Neural progenitor cell (in vitro differentiated cells): ENCODE results near the gene DMRTC1B. TPM values are rescaled to one million over a fixed set of nuclear protein-coding genes. Genes with fewer than 3 reads are reported as not detected.
"Not testable (repeated sequence)": the region's sequence is repeated elsewhere in the genome, so short reads cannot be mapped to it uniquely, and the experiment has no call there.

Experiments
- DNase-seq: peaks from one replicate; pipeline ENCODE4 v3.0.0-alpha.2; 2016; ENCODE audit warnings: low spot score
- H2AFZ ChIP-seq: fragments of 200-600 bp; sonication (generic); replicated peaks from 2 replicates; pipeline ENCODE4 v1.6.1; 2016; ENCODE audit warnings: antibody characterized with exemption
- H3F3A ChIP-seq: fragments of 200-600 bp; sonication (generic); 2 replicates; pipeline ENCODE4 v1.6.1; 2016; ENCODE audit warnings: antibody characterized with exemption, low read depth
- H3K27ac ChIP-seq: fragments of 200-600 bp; sonication (generic); 2 replicates; pipeline ENCODE4 v1.5.1; 2016; ENCODE audit warnings: mild to moderate bottlenecking
- H3K27me3 ChIP-seq: fragments of 200-600 bp; sonication (generic); 2 replicates; pipeline ENCODE4 v1.6.1; 2016; ENCODE audit warnings: mild to moderate bottlenecking, moderate library complexity
- H3K36me3 ChIP-seq: fragments of 200-600 bp; sonication (generic); 2 replicates; pipeline ENCODE4 v1.5.1; 2016
- H3K4me1 ChIP-seq: fragments of 200-600 bp; sonication (generic); 2 replicates; pipeline ENCODE4 v1.6.1; 2016; ENCODE audit warnings: mixed run types
- H3K4me2 ChIP-seq: fragments of 200-600 bp; sonication (generic); 2 replicates; pipeline ENCODE4 v1.6.1; 2016
- H3K4me3 ChIP-seq: fragments of 200-600 bp; sonication (generic); 2 replicates; pipeline ENCODE4 v1.5.1; 2016
- H3K79me2 ChIP-seq: fragments of 200-600 bp; sonication (generic); 2 replicates; pipeline ENCODE4 v1.6.1; 2016; ENCODE audit warnings: low read depth
- H3K9ac ChIP-seq: fragments of 200-600 bp; sonication (generic); 2 replicates; pipeline ENCODE4 v1.6.1; 2016
- H3K9me3 ChIP-seq: fragments of 200-600 bp; sonication (generic); 2 replicates; pipeline ENCODE4 v1.5.1; 2016; ENCODE audit warnings: low read depth
- H4K20me1 ChIP-seq: fragments of 200-600 bp; sonication (generic); 2 replicates; pipeline ENCODE4 v1.6.1; 2016; ENCODE audit warnings: low read depth
- H3K27ac Mint-ChIP-seq: 3 replicates; pipeline ENCODE4 v1.8.0; 2021; ENCODE audit warnings: mixed read lengths
- H3K27me3 Mint-ChIP-seq: 2 replicates; pipeline ENCODE4 v1.8.0; 2022; ENCODE audit warnings: low read depth, mild to moderate bottlenecking, inconsistent platforms, moderate library complexity, mixed read lengths; ENCODE audit not compliant: insufficient read depth
- H3K36me3 Mint-ChIP-seq: 3 replicates; pipeline ENCODE4 v1.8.0; 2021; ENCODE audit warnings: mixed read lengths
- H3K4me1 Mint-ChIP-seq: 3 replicates; pipeline ENCODE4 v1.8.0; 2021; ENCODE audit warnings: mixed read lengths
- H3K4me3 Mint-ChIP-seq: 3 replicates; pipeline ENCODE4 v1.8.0; 2021; ENCODE audit warnings: mild to moderate bottlenecking, moderate library complexity, mixed read lengths
- H3K9me3 Mint-ChIP-seq: 3 replicates; pipeline ENCODE4 v1.8.0; 2020; ENCODE audit warnings: mixed read lengths
- CTCF ChIP-seq: fragments of 200-600 bp; sonication (generic); IDR thresholded peaks from 2 replicates; pipeline ENCODE4 v1.5.1; 2017; ENCODE audit warnings: antibody characterized with exemption, mild to moderate bottlenecking
- EZH2 ChIP-seq: fragments of 200-600 bp; sonication (generic); IDR thresholded peaks from 2 replicates; pipeline ENCODE4 v1.6.1; 2017; ENCODE audit warnings: antibody characterized with exemption, mild to moderate bottlenecking, moderate library complexity
- EZH2phosphoT487 ChIP-seq: fragments of 200-600 bp; sonication (generic); IDR thresholded peaks from 2 replicates; pipeline ENCODE4 v1.6.1; 2017; ENCODE audit warnings: antibody characterized with exemption
- total RNA-seq: library from RNA; depleted of rRNA; stranded (reverse); fragments of >200 nt; gene quantifications from 2 replicates; pipeline ENCODE4 v1.2.3, GENCODE V29; 2015; ENCODE audit warnings: low replicate concordance

The DMRTC1B gene, protein sequence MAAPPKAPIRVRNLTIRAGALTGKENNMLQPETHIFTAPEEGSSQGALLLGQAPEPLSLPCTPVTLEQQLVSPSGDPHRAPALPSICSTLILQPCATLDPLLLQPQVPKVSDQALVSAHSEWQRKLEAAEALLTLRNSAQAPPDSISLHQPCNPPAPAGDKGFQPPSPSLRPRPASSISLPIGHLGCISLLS
- total RNA-seq = 0.34 TPM in 1 of 2 replicates, not detected in the other

DNA sequence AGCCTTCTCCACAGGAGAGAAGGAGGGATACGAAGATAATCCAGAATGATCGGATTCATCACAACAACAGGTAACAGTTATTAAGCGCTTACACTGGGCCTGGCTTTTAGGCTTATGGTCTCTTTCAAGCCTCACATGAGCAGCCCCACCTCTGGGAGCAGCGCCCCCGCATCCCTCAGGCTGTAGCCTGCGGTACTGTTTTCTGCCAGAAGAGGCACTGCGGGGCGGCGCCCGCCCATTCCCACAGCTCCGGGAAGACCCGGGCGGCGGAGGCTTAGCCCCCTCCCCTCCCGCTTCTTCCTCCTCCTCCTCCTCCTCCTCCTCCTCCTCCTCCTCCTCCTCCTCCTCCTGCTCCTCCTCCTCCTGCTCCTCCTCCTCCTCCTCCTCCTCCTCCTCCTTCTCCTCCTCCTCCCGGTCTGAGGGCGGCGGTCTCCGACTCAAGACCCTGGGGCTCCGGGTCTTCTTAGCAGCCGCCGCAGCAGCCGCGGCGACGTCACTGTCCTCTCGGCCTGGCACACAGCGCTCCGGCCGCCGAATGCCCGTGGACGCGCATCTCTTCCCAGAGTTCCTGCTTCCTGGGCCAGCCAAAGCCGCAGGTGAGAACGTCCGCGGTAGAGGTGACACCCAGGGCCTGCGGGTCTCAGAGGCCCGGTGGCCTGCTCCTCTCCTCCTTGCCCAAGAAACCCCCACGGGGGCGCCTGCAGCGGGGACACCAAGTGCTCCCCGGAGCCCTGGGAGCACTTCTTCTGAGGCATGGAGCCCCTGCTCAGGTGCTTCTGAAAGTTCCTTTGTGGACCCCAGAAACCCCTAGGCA, at the start of gene DMRTC1B:
Gene DMRTC1B, plus strand, starts transcription at position 238 of the 814 bp plus-strand sequence. CDS start 68,246 bp downstream, outside the sequence.
- H3K4me1 Mint-ChIP-seq, H2AFZ ChIP-seq, H3K4me1 ChIP-seq, H3K27me3 Mint-ChIP-seq, H3F3A ChIP-seq, DNase-seq, H3K27ac ChIP-seq, H3K9me3 Mint-ChIP-seq, H3K4me2 ChIP-seq, H3K27ac Mint-ChIP-seq, H4K20me1 ChIP-seq, H3K4me3 ChIP-seq, H3K36me3 Mint-ChIP-seq, H3K4me3 Mint-ChIP-seq, H3K79me2 ChIP-seq, H3K9ac ChIP-seq, H3K27me3 ChIP-seq, H3K9me3 ChIP-seq, H3K36me3 ChIP-seq: not testable (repeated sequence)

GRCh38 chrX:72727846-72728245, 48.8 kb upstream of the DMRTC1B start:
- no peaks in the 10 kb centered on the region for H3K36me3 ChIP-seq
- H2AFZ ChIP-seq = no peak overlapping the region
- TF ChIP-seq CTCF = no peak
- TF ChIP-seq EZH2 = no peak
- TF ChIP-seq EZH2phosphoT487 = no peak
- H3K9me3 ChIP-seq = peaks cover 7% of the 10 kb centered on the region
- H3K4me2 ChIP-seq = no peak overlapping the region
- peaks cover under 1% of the 10 kb centered on the region for H3K4me1 Mint-ChIP-seq
- H3K79me2 ChIP-seq = no peaks in the 10 kb centered on the region
- no peak overlapping the region for H3K27ac ChIP-seq
- no peak overlapping the region for H3K4me3 Mint-ChIP-seq
- no peaks in the 10 kb centered on the region for H3K36me3 Mint-ChIP-seq
- H3K9ac ChIP-seq = no peak overlapping the region
- no peaks in the 10 kb centered on the region for H4K20me1 ChIP-seq
- no peak overlapping the region for H3K4me3 ChIP-seq
- no peak for DNase-seq
- H3K4me1 ChIP-seq = peaks cover under 1% of the 10 kb centered on the region
- H3K27me3 ChIP-seq = no peaks in the 10 kb centered on the region
- peaks cover 2% of the 10 kb centered on the region for H3K9me3 Mint-ChIP-seq
- no peak overlapping the region for H3K27ac Mint-ChIP-seq
- no peaks in the 10 kb centered on the region for H3F3A ChIP-seq
- peaks cover 2% of the 10 kb centered on the region for H3K27me3 Mint-ChIP-seq

DNA sequence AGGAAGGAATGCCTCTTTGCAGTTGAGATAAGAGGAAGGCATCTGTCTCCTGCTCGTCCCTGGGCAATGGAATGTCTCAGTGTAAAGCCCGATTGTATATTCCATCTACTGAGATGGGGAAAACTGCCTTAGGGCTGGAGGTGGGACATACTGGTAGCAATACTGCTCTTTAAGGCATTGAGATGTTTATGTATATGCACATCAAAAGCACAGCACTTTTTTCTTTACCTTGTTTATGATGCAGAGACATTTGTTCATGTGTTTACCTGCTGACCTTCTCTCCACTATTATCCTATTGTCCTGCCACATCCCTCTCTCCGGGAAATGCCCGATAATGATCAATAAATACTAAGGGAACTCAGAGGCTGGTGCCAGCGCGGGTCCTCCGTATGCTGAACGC, 43.1 kb upstream of the DMRTC1B start:
- H3K9ac ChIP-seq, H3K36me3 ChIP-seq, H2AFZ ChIP-seq, H4K20me1 ChIP-seq, DNase-seq, H3K79me2 ChIP-seq, H3F3A ChIP-seq, H3K4me1 ChIP-seq, H3K9me3 ChIP-seq, H3K27ac Mint-ChIP-seq, H3K27me3 Mint-ChIP-seq, H3K27ac ChIP-seq, H3K4me3 Mint-ChIP-seq, H3K4me1 Mint-ChIP-seq, H3K4me3 ChIP-seq, H3K27me3 ChIP-seq, H3K4me2 ChIP-seq, H3K36me3 Mint-ChIP-seq, H3K9me3 Mint-ChIP-seq: not testable (repeated sequence)

- Histone ChIP-seq H4K20me1 (no peaks in the 10 kb centered on the region), H3K27ac (no peak overlapping the region), H3F3A (no peaks in the 10 kb centered on the region), H3K36me3 (no peaks in the 10 kb centered on the region), H3K9me3 (no peaks in the 10 kb centered on the region), H3K4me3 (no peak overlapping the region), H3K4me2 (no peak overlapping the region), H3K9ac (no peak overlapping the region), H3K79me2 (no peaks in the 10 kb centered on the region), H3K4me1 (peaks cover 4% of the 10 kb centered on the region), H3K27me3 (no peaks in the 10 kb centered on the region), H2AFZ (no peak overlapping the region)
- Mint-ChIP-seq H3K36me3 (no peaks in the 10 kb centered on the region), H3K27ac (no peak overlapping the region), H3K4me3 (no peak overlapping the region), H3K27me3 (no peaks in the 10 kb centered on the region), H3K4me1 (peaks cover 2% of the 10 kb centered on the region), H3K9me3 (peaks cover 4% of the 10 kb centered on the region)
- no peak for TF ChIP-seq EZH2
- no peak for TF ChIP-seq CTCF
- TF ChIP-seq EZH2phosphoT487 = no peak
- DNase-seq = no peak
Measured at GRCh38 chrX:72735561-72735960, 41.1 kb upstream of the DMRTC1B start.

DNA sequence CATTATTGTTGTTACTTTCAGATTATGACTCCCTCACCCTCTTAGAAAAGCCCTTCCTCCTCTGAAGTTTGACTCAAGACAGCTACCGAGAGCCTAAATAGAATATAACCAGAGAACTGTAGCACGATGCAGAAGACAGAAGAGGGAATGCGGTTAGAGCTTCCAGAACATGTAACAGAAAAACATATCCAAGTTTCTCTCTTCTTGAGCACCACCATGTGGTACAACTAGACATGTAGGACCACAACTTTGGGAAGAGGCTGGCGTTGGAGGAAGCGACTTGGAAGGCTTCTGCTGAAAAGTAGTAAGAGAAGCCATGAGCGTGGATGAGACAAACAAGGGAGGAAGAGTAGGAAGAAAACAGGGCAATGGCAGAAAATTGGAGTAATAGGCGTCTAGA, 31.1 kb upstream of the DMRTC1B start:
- not testable (repeated sequence) for H3K36me3 Mint-ChIP-seq, H3K4me1 Mint-ChIP-seq, H3K4me1 ChIP-seq, H3K9ac ChIP-seq, DNase-seq, H3K4me2 ChIP-seq, H3K36me3 ChIP-seq, H3K27ac ChIP-seq, H2AFZ ChIP-seq, H3F3A ChIP-seq, H4K20me1 ChIP-seq, H3K27ac Mint-ChIP-seq, H3K9me3 ChIP-seq, H3K4me3 Mint-ChIP-seq, H3K4me3 ChIP-seq, H3K27me3 Mint-ChIP-seq, H3K9me3 Mint-ChIP-seq, H3K27me3 ChIP-seq, H3K79me2 ChIP-seq

GRCh38 chrX:72748545-72748944, 28.1 kb upstream of the DMRTC1B start:
- H3K9ac ChIP-seq, H3F3A ChIP-seq, H3K27ac Mint-ChIP-seq, H3K27me3 ChIP-seq, H3K36me3 ChIP-seq, H3K27me3 Mint-ChIP-seq, H3K4me1 Mint-ChIP-seq, H3K79me2 ChIP-seq, H2AFZ ChIP-seq, H3K36me3 Mint-ChIP-seq, H3K4me3 ChIP-seq, DNase-seq, H3K4me1 ChIP-seq, H3K9me3 ChIP-seq, H4K20me1 ChIP-seq, H3K4me2 ChIP-seq, H3K4me3 Mint-ChIP-seq, H3K9me3 Mint-ChIP-seq, H3K27ac ChIP-seq: not testable (repeated sequence)
